ENCODE data around the gene FMO1.
"Not testable (repeated sequence)": the region's sequence is repeated elsewhere in the genome, so short reads cannot be mapped to it uniquely, and the experiment has no call there.

The FMO1 gene

DNA sequence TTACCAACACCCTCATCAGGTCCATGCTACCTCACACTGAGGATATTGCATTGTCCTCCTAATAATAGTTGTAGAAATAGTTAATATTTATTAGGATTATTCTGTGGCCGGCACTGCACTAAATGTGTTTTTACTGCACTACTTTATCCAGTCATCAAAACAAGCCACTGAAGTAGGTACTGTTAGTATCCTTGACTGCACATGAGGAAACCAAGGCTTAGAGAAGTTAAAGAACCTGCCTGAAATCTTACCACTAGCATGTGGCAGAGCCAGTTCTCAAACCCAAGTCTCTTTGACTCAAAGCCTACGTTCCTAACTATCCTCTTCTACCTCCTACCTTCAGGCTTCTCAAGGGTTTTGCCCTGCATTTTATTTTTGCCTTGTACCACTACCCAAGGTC, 30.9 kb downstream of the FMO1 start:
- TF ChIP-seq, protein P1, sequence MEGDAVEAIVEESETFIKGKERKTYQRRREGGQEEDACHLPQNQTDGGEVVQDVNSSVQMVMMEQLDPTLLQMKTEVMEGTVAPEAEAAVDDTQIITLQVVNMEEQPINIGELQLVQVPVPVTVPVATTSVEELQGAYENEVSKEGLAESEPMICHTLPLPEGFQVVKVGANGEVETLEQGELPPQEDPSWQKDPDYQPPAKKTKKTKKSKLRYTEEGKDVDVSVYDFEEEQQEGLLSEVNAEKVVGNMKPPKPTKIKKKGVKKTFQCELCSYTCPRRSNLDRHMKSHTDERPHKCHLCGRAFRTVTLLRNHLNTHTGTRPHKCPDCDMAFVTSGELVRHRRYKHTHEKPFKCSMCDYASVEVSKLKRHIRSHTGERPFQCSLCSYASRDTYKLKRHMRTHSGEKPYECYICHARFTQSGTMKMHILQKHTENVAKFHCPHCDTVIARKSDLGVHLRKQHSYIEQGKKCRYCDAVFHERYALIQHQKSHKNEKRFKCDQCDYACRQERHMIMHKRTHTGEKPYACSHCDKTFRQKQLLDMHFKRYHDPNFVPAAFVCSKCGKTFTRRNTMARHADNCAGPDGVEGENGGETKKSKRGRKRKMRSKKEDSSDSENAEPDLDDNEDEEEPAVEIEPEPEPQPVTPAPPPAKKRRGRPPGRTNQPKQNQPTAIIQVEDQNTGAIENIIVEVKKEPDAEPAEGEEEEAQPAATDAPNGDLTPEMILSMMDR (IDR thresholded peaks at IDR 0.05; ENCODE audit: borderline replicate concordance, insufficient read depth, low read depth, low read length), result no peak
- no peak overlapping the region for H3K4me3 ChIP-seq (ENCODE audit: low read depth, low read length)

DNA sequence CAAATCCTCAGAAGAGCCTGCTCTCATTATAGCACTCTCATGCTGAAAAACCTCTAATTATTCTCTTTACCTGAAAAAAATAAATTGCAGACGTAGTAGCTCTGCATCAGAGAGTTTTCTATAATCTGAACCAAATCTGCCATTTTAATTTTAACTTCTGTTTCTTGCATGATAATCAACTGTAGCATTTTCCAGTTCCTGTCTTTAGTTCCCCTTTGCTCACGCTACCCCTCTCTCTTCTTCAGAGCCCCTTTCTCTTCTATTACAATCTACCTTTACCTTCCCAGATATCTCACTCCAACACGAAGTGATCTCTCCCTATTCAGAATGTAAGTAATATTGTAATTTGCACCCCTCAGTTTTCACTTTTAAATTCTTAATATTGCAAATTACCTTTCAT, 31.4 kb downstream of the FMO1 start:
- TF ChIP-seq, protein P1 (IDR thresholded peaks at IDR 0.05; ENCODE audit: borderline replicate concordance, insufficient read depth, low read depth, low read length), result no peak
- no peak overlapping the region for H3K4me3 ChIP-seq (ENCODE audit: low read depth, low read length)

DNA sequence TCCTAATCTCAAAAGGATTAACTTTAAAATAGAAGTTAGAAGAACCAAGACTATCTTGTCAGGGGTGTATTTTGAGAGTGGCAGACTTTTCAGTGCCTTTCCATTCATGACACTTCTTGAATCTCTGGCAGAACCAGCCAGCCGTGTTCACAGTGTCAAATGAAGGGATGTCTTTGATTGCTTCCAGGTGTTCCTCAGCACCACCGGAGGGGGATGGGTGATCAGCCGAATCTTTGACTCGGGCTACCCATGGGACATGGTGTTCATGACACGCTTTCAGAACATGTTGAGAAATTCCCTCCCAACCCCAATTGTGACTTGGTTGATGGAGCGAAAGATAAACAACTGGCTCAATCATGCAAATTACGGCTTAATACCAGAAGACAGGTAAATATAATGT, 32.3 kb downstream of the FMO1 start:
- H3K4me3 ChIP-seq (ENCODE audit: low read depth, low read length), result no peak overlapping the region
- TF ChIP-seq, protein P1 (IDR thresholded peaks at IDR 0.05; ENCODE audit: borderline replicate concordance, insufficient read depth, low read depth, low read length), result no peak

DNA sequence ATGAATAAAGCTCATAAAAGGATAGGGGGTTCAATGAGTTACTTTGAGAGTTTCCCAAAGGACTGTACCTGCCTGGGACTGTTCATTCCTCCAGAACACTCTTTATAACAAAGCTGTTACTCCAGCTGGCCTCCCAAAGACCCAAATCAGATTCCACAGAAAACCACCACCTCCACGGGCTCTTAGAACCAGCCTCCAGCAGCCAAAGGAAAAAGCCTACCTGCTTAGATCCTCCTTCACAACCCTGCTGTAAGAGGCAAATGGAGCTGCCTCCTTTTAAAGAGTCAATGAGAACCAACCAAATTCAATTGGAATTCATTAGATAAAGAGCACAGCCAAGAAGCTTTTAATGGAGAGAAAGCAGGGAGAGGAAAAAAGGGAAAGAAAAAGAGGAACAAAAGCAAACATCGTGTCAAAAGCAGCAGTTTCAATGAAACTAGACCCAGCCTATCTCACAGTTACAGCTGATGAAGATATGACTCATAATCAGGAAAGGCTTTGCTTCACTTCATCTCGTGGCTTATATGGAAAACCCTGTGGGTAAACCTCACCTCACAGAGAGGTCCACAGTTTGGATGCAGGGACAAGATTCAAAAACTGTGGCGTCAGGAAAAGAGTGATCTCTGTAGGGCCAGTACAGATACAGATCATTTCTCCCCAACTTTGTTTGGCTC, 37.9 kb downstream of the FMO1 start:
- H3K4me3 ChIP-seq (ENCODE audit: low read depth, low read length), result no peak overlapping the region
- TF ChIP-seq, protein P1 (IDR thresholded peaks at IDR 0.05; ENCODE audit: borderline replicate concordance, insufficient read depth, low read depth, low read length), result no peak

DNA sequence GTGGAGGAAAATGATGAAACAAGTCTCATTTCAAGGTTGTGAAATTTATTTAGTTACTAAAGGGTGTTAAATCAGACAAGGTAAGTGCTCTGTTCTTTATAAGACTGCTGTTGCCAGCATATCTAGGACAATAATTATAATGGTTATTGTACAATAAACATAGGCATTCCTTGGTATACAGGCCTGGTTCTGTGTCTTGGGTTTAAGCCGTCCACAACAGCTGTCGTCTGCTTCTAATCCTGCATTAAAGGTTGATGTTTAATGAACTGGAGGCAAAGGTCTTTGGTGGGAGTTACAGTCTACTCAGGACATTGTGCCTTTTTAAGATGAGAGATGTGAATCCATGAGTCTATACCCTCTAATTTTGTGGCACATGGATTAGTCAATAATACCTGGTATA, 42.3 kb downstream of the FMO1 start:
- H3K4me3 ChIP-seq (ENCODE audit: low read depth, low read length), result no peak overlapping the region
- TF ChIP-seq, protein P1 (IDR thresholded peaks at IDR 0.05; ENCODE audit: borderline replicate concordance, insufficient read depth, low read depth, low read length), result no peak

DNA sequence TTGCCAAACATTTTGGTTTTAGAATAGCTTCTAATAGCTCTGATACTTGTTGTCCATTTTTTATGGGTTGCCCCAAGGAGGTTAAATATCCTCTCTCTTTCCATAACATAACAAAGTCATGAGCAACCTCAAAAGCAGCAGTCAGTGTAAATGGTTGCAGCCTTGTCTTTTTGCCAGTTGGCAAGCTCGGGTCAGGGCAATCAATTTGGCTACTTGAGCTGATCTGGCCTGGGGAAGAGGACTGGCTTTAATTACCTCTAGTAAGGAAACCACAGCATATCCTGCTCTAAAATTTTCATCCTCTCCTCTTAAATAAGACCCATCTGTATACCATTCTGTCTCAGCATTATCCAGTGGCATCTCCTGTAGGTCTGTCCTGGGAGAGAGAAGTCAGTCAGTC, 44.5 kb downstream of the FMO1 start:
- TF ChIP-seq, protein P1 (IDR thresholded peaks at IDR 0.05; ENCODE audit: borderline replicate concordance, insufficient read depth, low read depth, low read length), result no peak
- H3K4me3 ChIP-seq (ENCODE audit: low read depth, low read length), result no peak overlapping the region

DNA sequence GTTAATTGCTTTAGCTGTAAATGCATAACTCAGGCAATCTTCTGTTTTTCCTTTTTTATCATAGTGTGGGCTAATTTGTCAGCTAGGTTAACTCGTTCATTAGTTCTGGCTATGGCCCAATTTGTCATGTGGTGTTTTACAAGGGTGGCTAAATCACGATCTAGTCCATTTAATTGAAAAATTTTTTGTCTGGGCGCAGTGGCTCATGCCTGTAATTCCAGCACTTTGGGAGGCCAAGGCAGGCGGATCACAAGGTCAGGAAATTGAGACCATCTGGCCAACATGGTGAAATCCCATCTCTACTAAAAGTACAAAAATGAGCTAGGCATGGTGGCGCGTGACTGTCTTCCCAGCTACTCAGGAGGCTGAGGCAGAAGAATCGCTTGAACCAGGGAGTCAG, 47.1 kb downstream of the FMO1 start:
- not testable (repeated sequence) for H3K4me3 ChIP-seq (ENCODE audit: low read depth, low read length)

All from GM12875 (cell line).